Glutamatergic neuron (in vitro differentiated cells): ENCODE data around the gene DHPS. TPM values are rescaled to one million over a fixed set of nuclear protein-coding genes. Genes with fewer than 3 reads are reported as not detected.

ENCODE experiments used
- DNase-seq: peaks from one replicate; pipeline ENCODE4 v3.0.0; 2022
- H3K27ac Mint-ChIP-seq: one replicate; pipeline ENCODE4 v1.8.0; 2020; ENCODE audit warnings: mild to moderate bottlenecking, mixed read lengths, inconsistent platforms; ENCODE audit not compliant: unreplicated experiment
- H3K27me3 Mint-ChIP-seq: one replicate; pipeline ENCODE4 v1.8.0; 2020; ENCODE audit warnings: mild to moderate bottlenecking, moderate library complexity, mixed read lengths, inconsistent platforms; ENCODE audit not compliant: unreplicated experiment
- H3K36me3 Mint-ChIP-seq: one replicate; pipeline ENCODE4 v1.8.0; 2020; ENCODE audit warnings: mild to moderate bottlenecking, mixed read lengths, inconsistent platforms; ENCODE audit not compliant: unreplicated experiment
- H3K4me1 Mint-ChIP-seq: one replicate; pipeline ENCODE4 v1.8.0; 2020; ENCODE audit warnings: mild to moderate bottlenecking, low read depth, mixed read lengths, inconsistent platforms; ENCODE audit not compliant: unreplicated experiment
- H3K4me3 Mint-ChIP-seq: one replicate; pipeline ENCODE4 v1.8.0; 2020; ENCODE audit warnings: mild to moderate bottlenecking, mixed read lengths, inconsistent platforms; ENCODE audit not compliant: unreplicated experiment
- H3K9me3 Mint-ChIP-seq: one replicate; pipeline ENCODE4 v1.8.0; 2020; ENCODE audit warnings: mild to moderate bottlenecking, moderate library complexity, mixed read lengths, inconsistent platforms; ENCODE audit not compliant: unreplicated experiment
- total RNA-seq: library from RNA; stranded (reverse); fragmentation: NEBNext Ultra II Directional; extraction: Animal tissue kit (Norgen Biotek cat#: 25700); gene quantifications from one replicate; pipeline ENCODE4 v1.2.1, GENCODE V29; 2021; ENCODE audit not compliant: unreplicated experiment
- TF ChIP-seq, protein P1 (sequence below): fragments of 200-600 bp; sonication (generic); IDR thresholded peaks from one replicate; pipeline ENCODE4 v1.5.0; 2021; ENCODE audit not compliant: partially characterized antibody, unreplicated experiment

The DHPS gene
- total RNA-seq, 1 donor from 2014 or later: 116 TPM

DNA sequence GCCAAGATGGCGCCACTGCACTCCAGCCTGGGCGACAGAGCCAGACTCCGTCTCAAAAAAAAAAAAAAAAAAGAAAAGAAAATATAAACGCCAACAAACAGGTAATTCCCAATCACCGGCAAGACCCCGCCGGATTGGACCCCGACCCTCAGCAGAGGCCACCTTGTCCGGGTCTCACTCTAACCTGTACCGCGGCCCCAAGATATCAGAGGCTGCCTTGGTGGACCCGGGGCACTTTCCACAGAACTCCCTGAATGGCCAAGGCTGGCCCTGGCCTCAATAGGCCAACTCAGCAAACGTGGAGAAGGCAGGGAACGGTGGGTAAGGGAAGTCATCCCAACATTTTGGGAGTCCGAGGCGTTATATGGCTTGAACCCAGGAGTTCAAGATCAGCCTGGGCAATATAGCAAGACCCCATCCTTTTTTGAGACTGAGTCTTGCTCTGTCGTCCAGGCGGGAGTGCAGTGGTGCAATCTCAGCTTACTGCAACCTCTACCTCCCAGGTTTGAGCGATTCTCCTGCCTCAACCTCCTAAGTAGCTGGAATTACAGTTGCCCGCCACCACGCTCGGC lies 43.0 kb downstream of the DHPS start:
- no peak overlapping the region for H3K27ac Mint-ChIP-seq
- H3K9me3 Mint-ChIP-seq: peaks cover 4% of the 10 kb centered on the region
- H3K4me1 Mint-ChIP-seq: no peaks in the 10 kb centered on the region
- TF ChIP-seq, protein P1, sequence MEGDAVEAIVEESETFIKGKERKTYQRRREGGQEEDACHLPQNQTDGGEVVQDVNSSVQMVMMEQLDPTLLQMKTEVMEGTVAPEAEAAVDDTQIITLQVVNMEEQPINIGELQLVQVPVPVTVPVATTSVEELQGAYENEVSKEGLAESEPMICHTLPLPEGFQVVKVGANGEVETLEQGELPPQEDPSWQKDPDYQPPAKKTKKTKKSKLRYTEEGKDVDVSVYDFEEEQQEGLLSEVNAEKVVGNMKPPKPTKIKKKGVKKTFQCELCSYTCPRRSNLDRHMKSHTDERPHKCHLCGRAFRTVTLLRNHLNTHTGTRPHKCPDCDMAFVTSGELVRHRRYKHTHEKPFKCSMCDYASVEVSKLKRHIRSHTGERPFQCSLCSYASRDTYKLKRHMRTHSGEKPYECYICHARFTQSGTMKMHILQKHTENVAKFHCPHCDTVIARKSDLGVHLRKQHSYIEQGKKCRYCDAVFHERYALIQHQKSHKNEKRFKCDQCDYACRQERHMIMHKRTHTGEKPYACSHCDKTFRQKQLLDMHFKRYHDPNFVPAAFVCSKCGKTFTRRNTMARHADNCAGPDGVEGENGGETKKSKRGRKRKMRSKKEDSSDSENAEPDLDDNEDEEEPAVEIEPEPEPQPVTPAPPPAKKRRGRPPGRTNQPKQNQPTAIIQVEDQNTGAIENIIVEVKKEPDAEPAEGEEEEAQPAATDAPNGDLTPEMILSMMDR: no peak
- H3K4me3 Mint-ChIP-seq: no peak overlapping the region
- peaks cover 7% of the 10 kb centered on the region for H3K27me3 Mint-ChIP-seq
- DNase-seq: no peak
- H3K36me3 Mint-ChIP-seq: no peaks in the 10 kb centered on the region

DNA sequence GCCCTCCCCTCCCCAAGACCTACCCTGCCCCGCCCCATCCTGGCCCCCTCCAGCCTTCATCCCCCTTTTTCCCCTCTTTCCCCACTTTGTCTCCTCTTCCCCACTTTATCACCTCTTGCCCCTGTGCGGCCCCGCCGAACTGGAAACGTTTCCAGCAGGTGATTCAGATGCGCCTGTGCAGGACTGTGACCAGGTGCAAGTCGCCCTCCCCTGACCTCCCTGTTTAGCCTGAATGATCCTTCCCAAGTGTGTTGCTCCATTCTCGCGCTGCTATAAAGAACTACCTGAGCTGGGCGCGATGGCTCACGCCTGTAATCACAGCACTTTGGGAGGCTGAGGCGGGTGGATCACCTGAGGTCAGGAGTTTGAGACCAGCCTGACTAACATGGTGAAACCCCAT lies 45.0 kb downstream of the DHPS start:
- H3K27ac Mint-ChIP-seq: no peak overlapping the region
- H3K27me3 Mint-ChIP-seq: peaks cover 7% of the 10 kb centered on the region
- no peak for DNase-seq
- peaks cover 4% of the 10 kb centered on the region for H3K9me3 Mint-ChIP-seq
- no peak overlapping the region for H3K4me3 Mint-ChIP-seq
- H3K36me3 Mint-ChIP-seq: no peaks in the 10 kb centered on the region
- TF ChIP-seq, protein P1: no peak
- no peaks in the 10 kb centered on the region for H3K4me1 Mint-ChIP-seq

DNA sequence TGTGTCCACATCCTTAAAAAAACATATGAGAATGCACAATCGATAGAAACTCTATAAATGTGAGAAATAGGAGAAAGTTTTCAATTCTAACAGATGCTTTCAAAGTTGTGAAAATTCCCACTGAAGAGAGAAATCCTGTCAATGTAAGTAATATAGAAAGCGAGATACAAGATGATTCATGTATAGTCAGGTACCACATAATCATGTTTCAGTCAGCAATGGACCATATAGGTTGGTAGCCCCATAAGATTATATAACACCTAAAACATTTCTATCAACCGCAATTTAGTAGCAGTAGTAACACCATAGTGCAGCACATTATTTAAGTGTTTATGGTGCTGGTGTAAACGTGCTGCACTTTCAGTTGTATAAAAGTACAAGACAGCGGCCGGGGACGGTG lies 52.5 kb downstream of the DHPS start:
- Mint-ChIP-seq H3K9me3 (peaks cover 5% of the 10 kb centered on the region), H3K27ac (no peak overlapping the region), H3K4me3 (no peak overlapping the region), H3K4me1 (no peaks in the 10 kb centered on the region), H3K27me3 (no peaks in the 10 kb centered on the region), H3K36me3 (peaks cover 39% of the 10 kb centered on the region)
- TF ChIP-seq, protein P1: no peak
- no peak for DNase-seq

DNA sequence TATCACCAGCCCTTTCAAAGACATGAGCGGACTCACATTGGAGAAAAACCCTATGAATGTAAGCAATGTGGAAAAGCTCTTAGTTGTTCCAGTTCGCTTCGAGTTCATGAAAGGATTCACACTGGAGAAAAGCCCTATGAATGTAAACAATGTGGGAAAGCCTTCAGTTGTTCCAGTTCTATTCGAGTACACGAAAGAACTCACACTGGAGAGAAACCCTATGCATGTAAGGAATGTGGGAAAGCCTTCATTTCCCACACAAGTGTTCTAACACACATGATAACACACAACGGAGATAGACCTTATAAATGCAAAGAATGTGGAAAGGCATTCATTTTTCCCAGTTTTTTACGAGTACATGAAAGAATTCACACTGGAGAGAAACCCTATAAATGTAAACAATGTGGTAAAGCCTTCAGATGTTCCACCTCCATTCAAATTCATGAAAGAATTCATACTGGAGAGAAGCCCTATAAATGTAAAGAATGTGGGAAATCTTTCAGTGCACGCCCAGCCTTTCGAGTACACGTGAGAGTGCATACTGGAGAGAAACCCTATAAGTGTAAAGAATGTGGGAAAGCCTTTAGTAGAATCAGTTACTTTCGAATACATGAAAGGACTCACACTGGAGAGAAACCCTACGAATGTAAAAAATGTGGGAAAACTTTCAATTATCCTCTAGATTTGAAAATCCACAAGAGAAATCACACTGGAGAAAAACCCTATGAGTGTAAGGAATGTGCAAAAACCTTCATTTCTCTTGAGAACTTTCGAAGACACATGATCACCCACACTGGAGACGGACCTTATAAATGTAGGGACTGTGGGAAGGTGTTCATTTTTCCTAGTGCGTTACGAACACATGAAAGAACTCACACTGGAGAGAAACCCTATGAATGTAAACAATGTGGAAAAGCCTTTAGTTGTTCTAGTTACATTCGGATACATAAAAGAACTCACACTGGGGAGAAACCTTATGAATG lies 53.3 kb downstream of the DHPS start:
- Mint-ChIP-seq H3K27me3 (no peaks in the 10 kb centered on the region), H3K4me3 (no peak overlapping the region), H3K27ac (no peak overlapping the region), H3K36me3 (peaks cover 42% of the 10 kb centered on the region), H3K4me1 (no peaks in the 10 kb centered on the region), H3K9me3 (peaks cover 5% of the 10 kb centered on the region)
- DNase-seq: no peak
- TF ChIP-seq, protein P1: no peak

DNA sequence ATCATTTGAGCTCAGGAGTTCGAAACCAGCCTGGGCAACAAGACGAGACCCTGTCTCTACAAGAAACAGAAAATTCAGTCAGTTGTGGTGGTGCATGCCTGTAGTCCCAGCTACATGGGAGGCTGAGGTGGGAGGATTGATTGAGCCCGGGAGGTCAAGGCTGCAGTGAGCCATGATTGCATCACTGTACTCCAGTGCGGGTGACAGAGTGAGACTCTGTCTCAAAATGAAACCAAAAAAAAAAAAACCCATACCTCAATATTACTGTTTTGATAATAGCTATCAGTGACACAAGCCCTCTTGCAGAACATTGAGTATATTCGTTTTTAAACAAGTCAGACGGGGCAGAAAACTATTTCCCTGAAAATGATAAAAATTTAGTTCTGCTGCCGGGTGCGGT lies 54.7 kb downstream of the DHPS start:
- Mint-ChIP-seq H3K9me3 (peaks cover 6% of the 10 kb centered on the region), H3K27me3 (no peaks in the 10 kb centered on the region), H3K4me3 (no peak overlapping the region), H3K4me1 (no peaks in the 10 kb centered on the region), H3K27ac (no peak overlapping the region), H3K36me3 (peaks cover 47% of the 10 kb centered on the region)
- DNase-seq: no peak
- TF ChIP-seq, protein P1: no peak
